Transverse colon (tissue), 4 donors: Measurements from ENCODE around the gene FAM120B.

Source experiments
- POLR2A ChIP-seq: fragments of 450-650 bp; IDR thresholded peaks from one replicate; pipeline ENCODE4 v1.6.1; 2016; ENCODE audit warnings: antibody characterized with exemption, mild to moderate bottlenecking, moderate library complexity
- POLR2AphosphoS5 ChIP-seq, 3 donors: sonication (generic); formaldehyde crosslinking; IDR thresholded peaks; one replicate each; pipeline ENCODE4 v1.6.1; 2016; ENCODE audit warnings: antibody characterized with exemption in 3 of 3
- TF ChIP-seq, protein P1 (sequence below), 5 experiments: fragments of 200-600 bp in 3 of 5; fragments of 450-650 bp in 2 of 5; sonication (generic) in 3 of 5; IDR thresholded peaks; 1 replicate in 2 of 5; 2 replicates in 3 of 5; pipeline ENCODE4 v1.5.1; 2016 to 2017; ENCODE audit warnings: antibody characterized with exemption in 5 of 5, inconsistent platforms in 3 of 5, mild to moderate bottlenecking in 2 of 5, moderate library complexity in 1 of 5

DNA sequence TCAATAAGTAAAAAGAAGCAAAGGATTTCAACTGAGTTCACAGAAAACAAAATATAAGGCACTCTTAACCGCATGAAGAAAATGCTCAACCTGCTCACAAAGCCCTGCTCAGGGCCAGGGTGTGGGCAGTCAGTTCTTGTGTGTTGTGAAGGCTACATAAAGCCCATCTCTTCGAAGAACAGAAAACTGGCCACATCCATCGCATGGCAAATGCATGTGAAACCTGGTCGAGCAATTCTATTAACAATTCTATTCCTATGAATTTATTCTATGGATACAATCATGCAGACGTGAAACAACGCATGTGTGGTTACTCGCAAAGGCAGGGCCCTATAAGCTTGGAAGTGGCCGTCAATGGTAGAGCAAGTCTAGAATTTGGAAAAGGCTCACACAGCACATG is 136.0 kb downstream of the FAM120B start:
- no peak for TF ChIP-seq POLR2AphosphoS5 (IDR thresholded peaks at IDR 0.05)
- TF ChIP-seq, protein P1, sequence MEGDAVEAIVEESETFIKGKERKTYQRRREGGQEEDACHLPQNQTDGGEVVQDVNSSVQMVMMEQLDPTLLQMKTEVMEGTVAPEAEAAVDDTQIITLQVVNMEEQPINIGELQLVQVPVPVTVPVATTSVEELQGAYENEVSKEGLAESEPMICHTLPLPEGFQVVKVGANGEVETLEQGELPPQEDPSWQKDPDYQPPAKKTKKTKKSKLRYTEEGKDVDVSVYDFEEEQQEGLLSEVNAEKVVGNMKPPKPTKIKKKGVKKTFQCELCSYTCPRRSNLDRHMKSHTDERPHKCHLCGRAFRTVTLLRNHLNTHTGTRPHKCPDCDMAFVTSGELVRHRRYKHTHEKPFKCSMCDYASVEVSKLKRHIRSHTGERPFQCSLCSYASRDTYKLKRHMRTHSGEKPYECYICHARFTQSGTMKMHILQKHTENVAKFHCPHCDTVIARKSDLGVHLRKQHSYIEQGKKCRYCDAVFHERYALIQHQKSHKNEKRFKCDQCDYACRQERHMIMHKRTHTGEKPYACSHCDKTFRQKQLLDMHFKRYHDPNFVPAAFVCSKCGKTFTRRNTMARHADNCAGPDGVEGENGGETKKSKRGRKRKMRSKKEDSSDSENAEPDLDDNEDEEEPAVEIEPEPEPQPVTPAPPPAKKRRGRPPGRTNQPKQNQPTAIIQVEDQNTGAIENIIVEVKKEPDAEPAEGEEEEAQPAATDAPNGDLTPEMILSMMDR (IDR thresholded peaks at IDR 0.05), result no peak
- TF ChIP-seq POLR2A, result no peak
